Osteocyte (in vitro differentiated cells): Measurements from ENCODE around the gene GAS7. TPM values are rescaled to one million over a fixed set of nuclear protein-coding genes. Genes with fewer than 3 reads are reported as not detected.

Experiments
- DNase-seq: peaks from one replicate; pipeline ENCODE4 v3.0.0; 2021; ENCODE audit warnings: mixed read lengths; ENCODE audit not compliant: unreplicated experiment; ENCODE audit errors: extremely low spot score
- H3K27ac Mint-ChIP-seq: one replicate; pipeline ENCODE4 v1.8.0; 2021; ENCODE audit warnings: mild to moderate bottlenecking, mixed read lengths; ENCODE audit not compliant: unreplicated experiment
- H3K27me3 Mint-ChIP-seq: one replicate; pipeline ENCODE4 v1.8.0; 2021; ENCODE audit warnings: mixed read lengths; ENCODE audit not compliant: unreplicated experiment
- H3K36me3 Mint-ChIP-seq: one replicate; pipeline ENCODE4 v1.8.0; 2021; ENCODE audit warnings: mixed read lengths; ENCODE audit not compliant: unreplicated experiment
- H3K4me1 Mint-ChIP-seq: one replicate; pipeline ENCODE4 v1.8.0; 2021; ENCODE audit warnings: mixed read lengths; ENCODE audit not compliant: unreplicated experiment
- H3K4me3 Mint-ChIP-seq: one replicate; pipeline ENCODE4 v1.8.0; 2021; ENCODE audit warnings: mild to moderate bottlenecking, moderate library complexity, mixed read lengths; ENCODE audit not compliant: unreplicated experiment
- H3K9me3 Mint-ChIP-seq: one replicate; pipeline ENCODE4 v1.8.0; 2021; ENCODE audit warnings: mixed read lengths; ENCODE audit not compliant: unreplicated experiment
- CTCF ChIP-seq: fragments of 200-600 bp; sonication (generic); IDR thresholded peaks from 2 replicates; pipeline ENCODE4 v1.5.0; 2021; ENCODE audit warnings: antibody characterized with exemption, mild to moderate bottlenecking, moderate library complexity
- total RNA-seq: library from RNA; stranded (reverse); gene quantifications from 2 replicates; pipeline ENCODE4 v1.2.1, GENCODE V29; 2021

Gene GAS7
- total RNA-seq, 1 donor from 2014 or later, result 18.1 TPM

- Mint-ChIP-seq H3K27me3 (no peaks in the 10 kb centered on the region), H3K4me1 (no peaks in the 10 kb centered on the region), H3K9me3 (no peaks in the 10 kb centered on the region), H3K36me3 (no peaks in the 10 kb centered on the region), H3K27ac (no peak overlapping the region), H3K4me3 (no peak overlapping the region)
- TF ChIP-seq CTCF, result no peak
- DNase-seq, result no peak
Measured at GRCh38 chr17:9917131-9917530, 281.3 kb downstream of the GAS7 start.

GRCh38 chr17:9916108-9916507, 282.3 kb downstream of the GAS7 start:
- H3K9me3 Mint-ChIP-seq, result no peaks in the 10 kb centered on the region
- H3K4me3 Mint-ChIP-seq, result no peak overlapping the region
- no peak for TF ChIP-seq CTCF
- H3K27me3 Mint-ChIP-seq, result no peaks in the 10 kb centered on the region
- H3K4me1 Mint-ChIP-seq, result no peaks in the 10 kb centered on the region
- DNase-seq, result no peak
- no peaks in the 10 kb centered on the region for H3K36me3 Mint-ChIP-seq
- H3K27ac Mint-ChIP-seq, result no peak overlapping the region

GRCh38 chr17:9913476-9913875, 284.9 kb downstream of the GAS7 start:
- Mint-ChIP-seq H3K4me3 (no peak overlapping the region), H3K27me3 (no peaks in the 10 kb centered on the region), H3K36me3 (peaks cover 3% of the 10 kb centered on the region), H3K27ac (no peak overlapping the region), H3K4me1 (peaks cover 13% of the 10 kb centered on the region), H3K9me3 (peaks cover 9% of the 10 kb centered on the region)
- TF ChIP-seq CTCF, result no peak
- DNase-seq, result no peak

- H3K4me1 Mint-ChIP-seq, result peaks cover 22% of the 10 kb centered on the region
- H3K4me3 Mint-ChIP-seq, result no peak overlapping the region
- no peaks in the 10 kb centered on the region for H3K27me3 Mint-ChIP-seq
- H3K9me3 Mint-ChIP-seq, result peaks cover 9% of the 10 kb centered on the region
- no peak for DNase-seq
- H3K36me3 Mint-ChIP-seq, result peaks cover 3% of the 10 kb centered on the region
- TF ChIP-seq CTCF, result no peak
- H3K27ac Mint-ChIP-seq, result no peak overlapping the region
Measured at GRCh38 chr17:9912121-9913099, 286.0 kb downstream of the GAS7 start.

- Mint-ChIP-seq H3K36me3 (peaks cover 3% of the 10 kb centered on the region), H3K27ac (no peak overlapping the region), H3K4me1 (peaks cover 22% of the 10 kb centered on the region), H3K9me3 (peaks cover 9% of the 10 kb centered on the region), H3K27me3 (no peaks in the 10 kb centered on the region), H3K4me3 (no peak overlapping the region)
- DNase-seq, result no peak
- TF ChIP-seq CTCF, result no peak
Measured at GRCh38 chr17:9911089-9911488, 287.3 kb downstream of the GAS7 start.
